Transverse colon (tissue), 3 donors: ENCODE data around the gene HYPK.

Source experiments
- EP300 ChIP-seq: sonication (generic); formaldehyde crosslinking; IDR thresholded peaks from one replicate; pipeline ENCODE4 v1.6.1; 2017; ENCODE audit warnings: antibody characterized with exemption, low read depth
- POLR2A ChIP-seq: fragments of 450-650 bp; IDR thresholded peaks from one replicate; pipeline ENCODE4 v1.6.1; 2016; ENCODE audit warnings: antibody characterized with exemption, mild to moderate bottlenecking, moderate library complexity
- TF ChIP-seq, protein P1 (sequence below), 5 experiments: fragments of 200-600 bp in 3 of 5; fragments of 450-650 bp in 2 of 5; sonication (generic) in 3 of 5; IDR thresholded peaks; 1 replicate in 2 of 5; 2 replicates in 3 of 5; pipeline ENCODE4 v1.5.1; 2016 to 2017; ENCODE audit warnings: antibody characterized with exemption in 5 of 5, inconsistent platforms in 3 of 5, mild to moderate bottlenecking in 2 of 5, moderate library complexity in 1 of 5

DNA sequence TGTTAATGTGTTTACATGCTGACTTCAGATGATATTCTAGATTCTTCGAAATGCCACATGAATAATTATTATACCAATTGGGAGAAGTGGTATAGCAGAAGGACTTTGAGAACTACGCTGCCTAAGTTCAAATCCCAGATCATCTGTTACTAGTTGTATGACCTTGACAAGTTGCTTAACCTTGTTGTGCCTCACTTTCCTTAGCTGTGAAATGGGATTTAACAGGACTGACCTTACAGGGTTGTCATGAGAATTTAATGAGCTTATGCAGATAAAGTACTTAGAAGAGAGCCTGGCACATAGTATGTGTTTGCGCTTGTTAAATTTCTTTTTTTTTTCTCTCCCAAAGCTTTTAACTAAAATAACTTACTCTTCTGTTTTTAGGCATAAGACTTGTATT, 50.9 kb downstream of the HYPK start:
- TF ChIP-seq, protein P1, sequence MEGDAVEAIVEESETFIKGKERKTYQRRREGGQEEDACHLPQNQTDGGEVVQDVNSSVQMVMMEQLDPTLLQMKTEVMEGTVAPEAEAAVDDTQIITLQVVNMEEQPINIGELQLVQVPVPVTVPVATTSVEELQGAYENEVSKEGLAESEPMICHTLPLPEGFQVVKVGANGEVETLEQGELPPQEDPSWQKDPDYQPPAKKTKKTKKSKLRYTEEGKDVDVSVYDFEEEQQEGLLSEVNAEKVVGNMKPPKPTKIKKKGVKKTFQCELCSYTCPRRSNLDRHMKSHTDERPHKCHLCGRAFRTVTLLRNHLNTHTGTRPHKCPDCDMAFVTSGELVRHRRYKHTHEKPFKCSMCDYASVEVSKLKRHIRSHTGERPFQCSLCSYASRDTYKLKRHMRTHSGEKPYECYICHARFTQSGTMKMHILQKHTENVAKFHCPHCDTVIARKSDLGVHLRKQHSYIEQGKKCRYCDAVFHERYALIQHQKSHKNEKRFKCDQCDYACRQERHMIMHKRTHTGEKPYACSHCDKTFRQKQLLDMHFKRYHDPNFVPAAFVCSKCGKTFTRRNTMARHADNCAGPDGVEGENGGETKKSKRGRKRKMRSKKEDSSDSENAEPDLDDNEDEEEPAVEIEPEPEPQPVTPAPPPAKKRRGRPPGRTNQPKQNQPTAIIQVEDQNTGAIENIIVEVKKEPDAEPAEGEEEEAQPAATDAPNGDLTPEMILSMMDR (IDR thresholded peaks at IDR 0.05) = no peak
- TF ChIP-seq EP300 = no peak
- no peak for TF ChIP-seq POLR2A
